Tibial artery (tissue), 4 donors: ENCODE results near the gene XKRX.

Experiments
- DNase-seq, 2 donors: peaks; one replicate each; pipeline ENCODE4 v3.0.0-alpha.2; 2019
- H3K27ac ChIP-seq, 2 donors: fragments of 200-600 bp; sonication (generic) in 1 of 2; 1 replicate in 1 of 2; 2 replicates in 1 of 2; pipeline ENCODE4 v1.5.1; 2018 to 2019; ENCODE audit warnings: mild to moderate bottlenecking in 1 of 2
- H3K27me3 ChIP-seq, 2 donors: fragments of 200-600 bp; sonication (generic) in 1 of 2; one replicate each; pipeline versions ENCODE4 v1.5.1 to v1.6.0; 2016 to 2019
- H3K36me3 ChIP-seq, 3 donors: fragments of 200-600 bp; sonication (generic) in 2 of 3; one replicate each; pipeline ENCODE4 v1.5.1; 2016 to 2019; ENCODE audit warnings: mild to moderate bottlenecking in 2 of 3
- H3K4me1 ChIP-seq, 4 donors: fragments of 200-600 bp; sonication (generic) in 2 of 4; 1 replicate in 3 of 4; 2 replicates in 1 of 4; pipeline ENCODE4 v1.5.1; 2016 to 2019
- H3K4me3 ChIP-seq, 2 donors: fragments of 200-600 bp; sonication (generic) in 1 of 2; 1 replicate in 1 of 2; 2 replicates in 1 of 2; pipeline ENCODE4 v1.5.1; 2018 to 2019; ENCODE audit warnings: mild to moderate bottlenecking in 2 of 2
- H3K9me3 ChIP-seq, 3 donors: fragments of 200-600 bp; sonication (generic) in 1 of 3; one replicate each; pipeline ENCODE4 v1.5.1; 2016 to 2019
- intact Hi-C: fragments of 100-400 bp; cut with DNase I; formaldehyde crosslinking; loops from one replicate; pipeline ENCODE4 v1.15.0; 2023; ENCODE audit warnings: low total_unique reads
- TF ChIP-seq, protein P1 (sequence below), 2 experiments: fragments of 200-600 bp in 1 of 2; fragments of 450-650 bp in 1 of 2; IDR thresholded peaks; one replicate each; pipeline ENCODE4 v1.5.1; 2017 to 2019; ENCODE audit warnings: antibody characterized with exemption in 2 of 2, mild to moderate bottlenecking in 1 of 2, moderate library complexity in 1 of 2

Gene XKRX

DNA sequence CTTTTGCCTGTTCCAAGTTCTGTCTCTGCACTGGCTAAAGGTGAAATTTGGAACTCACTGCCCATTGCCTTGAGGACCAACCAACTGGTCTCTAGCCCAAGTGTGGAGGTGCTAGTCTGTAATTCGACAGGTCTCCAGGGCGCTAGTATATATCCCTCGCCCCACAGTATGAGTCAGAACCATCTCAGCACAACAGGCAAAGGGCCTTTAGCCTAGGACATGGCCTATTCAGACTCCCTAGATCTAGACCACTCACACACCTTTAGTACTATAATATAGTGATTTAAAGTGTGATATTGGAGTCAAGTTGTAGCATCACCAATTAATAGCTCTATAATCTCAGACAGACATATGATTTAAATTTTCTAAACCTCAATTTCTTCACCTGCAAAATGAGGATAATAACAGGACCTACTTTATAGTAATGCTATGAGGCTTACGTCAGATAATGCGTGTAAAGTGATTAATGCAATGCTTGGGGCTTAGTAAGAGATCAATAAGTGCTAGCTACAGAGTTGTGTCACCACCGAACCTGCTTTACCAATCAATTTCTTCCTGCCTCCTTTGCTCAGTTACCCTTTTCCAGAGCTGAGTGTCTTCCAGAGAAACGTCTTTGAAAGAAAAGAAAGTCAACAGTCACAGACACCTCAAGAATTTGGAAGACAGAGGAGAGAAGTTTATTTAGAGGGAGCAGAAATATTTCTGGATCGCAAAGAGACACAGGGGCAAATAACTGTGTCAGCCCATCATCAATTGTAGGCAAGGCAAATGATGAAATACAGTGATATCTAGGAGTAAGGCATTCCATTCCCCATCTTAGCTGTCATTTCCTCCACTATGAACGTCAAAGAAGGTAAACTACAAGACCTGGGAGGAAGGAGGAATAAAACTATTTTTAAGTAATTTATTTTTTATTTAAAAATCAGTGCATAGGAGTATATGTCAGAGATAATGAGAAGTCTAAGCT lies 56.8 kb downstream of the XKRX start:
- intact Hi-C loops = no loop called here
- Histone ChIP-seq H3K36me3 (no peaks in the 10 kb centered on the region), H3K9me3 (no peaks in the 10 kb centered on the region), H3K4me3 (no peak overlapping the region), H3K27ac (no peak overlapping the region), H3K27me3 (no peaks in the 10 kb centered on the region), H3K4me1 (no peaks in the 10 kb centered on the region)
- no peak for DNase-seq
- TF ChIP-seq, protein P1, sequence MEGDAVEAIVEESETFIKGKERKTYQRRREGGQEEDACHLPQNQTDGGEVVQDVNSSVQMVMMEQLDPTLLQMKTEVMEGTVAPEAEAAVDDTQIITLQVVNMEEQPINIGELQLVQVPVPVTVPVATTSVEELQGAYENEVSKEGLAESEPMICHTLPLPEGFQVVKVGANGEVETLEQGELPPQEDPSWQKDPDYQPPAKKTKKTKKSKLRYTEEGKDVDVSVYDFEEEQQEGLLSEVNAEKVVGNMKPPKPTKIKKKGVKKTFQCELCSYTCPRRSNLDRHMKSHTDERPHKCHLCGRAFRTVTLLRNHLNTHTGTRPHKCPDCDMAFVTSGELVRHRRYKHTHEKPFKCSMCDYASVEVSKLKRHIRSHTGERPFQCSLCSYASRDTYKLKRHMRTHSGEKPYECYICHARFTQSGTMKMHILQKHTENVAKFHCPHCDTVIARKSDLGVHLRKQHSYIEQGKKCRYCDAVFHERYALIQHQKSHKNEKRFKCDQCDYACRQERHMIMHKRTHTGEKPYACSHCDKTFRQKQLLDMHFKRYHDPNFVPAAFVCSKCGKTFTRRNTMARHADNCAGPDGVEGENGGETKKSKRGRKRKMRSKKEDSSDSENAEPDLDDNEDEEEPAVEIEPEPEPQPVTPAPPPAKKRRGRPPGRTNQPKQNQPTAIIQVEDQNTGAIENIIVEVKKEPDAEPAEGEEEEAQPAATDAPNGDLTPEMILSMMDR (IDR thresholded peaks at IDR 0.05) = no peak

DNA sequence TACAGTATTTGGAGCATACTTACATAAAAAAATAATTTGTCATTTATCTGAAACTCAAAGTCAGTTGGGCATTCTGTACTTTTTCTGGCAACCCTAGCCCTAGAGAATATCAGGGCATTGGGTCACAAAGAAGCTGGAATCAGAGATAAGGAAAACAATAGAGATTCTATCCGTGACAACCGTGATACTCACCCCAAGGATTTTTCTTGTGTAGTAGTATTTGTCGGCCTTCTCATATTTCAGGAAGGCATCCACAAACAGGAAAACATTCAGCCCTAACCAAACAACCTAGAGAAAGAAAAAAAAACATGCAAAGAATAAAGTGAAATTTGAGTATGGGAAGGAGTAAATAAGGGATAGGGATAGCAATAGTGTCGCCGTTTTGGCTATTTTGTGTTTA lies 58.2 kb downstream of the XKRX start:
- no peaks in the 10 kb centered on the region for H3K9me3 ChIP-seq
- no peaks in the 10 kb centered on the region for H3K36me3 ChIP-seq
- no peak overlapping the region for H3K27ac ChIP-seq
- TF ChIP-seq, protein P1 (IDR thresholded peaks at IDR 0.05) = no peak
- no peaks in the 10 kb centered on the region for H3K27me3 ChIP-seq
- DNase-seq = no peak
- no peaks in the 10 kb centered on the region for H3K4me1 ChIP-seq
- no peak overlapping the region for H3K4me3 ChIP-seq
- intact Hi-C loops = no loop called here

DNA sequence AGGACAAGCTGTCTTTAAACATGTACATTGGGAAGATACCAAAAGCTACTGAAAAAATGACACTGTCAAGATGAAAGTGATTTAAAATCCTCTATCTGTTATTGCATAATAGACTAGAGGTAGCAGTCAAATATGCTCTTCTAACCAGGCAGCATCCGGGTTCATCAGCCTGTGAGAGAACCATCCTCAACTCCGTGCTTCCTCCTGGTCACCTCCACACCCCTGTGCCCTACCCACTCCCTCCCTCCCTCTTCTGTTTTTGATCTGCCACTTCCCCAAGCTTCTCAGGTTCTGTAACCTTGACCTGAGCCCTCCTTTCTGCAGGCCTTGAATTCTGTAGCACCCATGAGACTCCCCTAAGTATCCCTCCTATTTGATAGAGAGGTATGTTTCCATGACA lies 60.4 kb downstream of the XKRX start:
- Histone ChIP-seq H3K27ac (no peak overlapping the region), H3K4me3 (no peak overlapping the region), H3K4me1 (no peaks in the 10 kb centered on the region), H3K27me3 (no peaks in the 10 kb centered on the region), H3K9me3 (no peaks in the 10 kb centered on the region), H3K36me3 (no peaks in the 10 kb centered on the region)
- DNase-seq = no peak
- intact Hi-C loops = no loop called here
- TF ChIP-seq, protein P1 (IDR thresholded peaks at IDR 0.05) = no peak

DNA sequence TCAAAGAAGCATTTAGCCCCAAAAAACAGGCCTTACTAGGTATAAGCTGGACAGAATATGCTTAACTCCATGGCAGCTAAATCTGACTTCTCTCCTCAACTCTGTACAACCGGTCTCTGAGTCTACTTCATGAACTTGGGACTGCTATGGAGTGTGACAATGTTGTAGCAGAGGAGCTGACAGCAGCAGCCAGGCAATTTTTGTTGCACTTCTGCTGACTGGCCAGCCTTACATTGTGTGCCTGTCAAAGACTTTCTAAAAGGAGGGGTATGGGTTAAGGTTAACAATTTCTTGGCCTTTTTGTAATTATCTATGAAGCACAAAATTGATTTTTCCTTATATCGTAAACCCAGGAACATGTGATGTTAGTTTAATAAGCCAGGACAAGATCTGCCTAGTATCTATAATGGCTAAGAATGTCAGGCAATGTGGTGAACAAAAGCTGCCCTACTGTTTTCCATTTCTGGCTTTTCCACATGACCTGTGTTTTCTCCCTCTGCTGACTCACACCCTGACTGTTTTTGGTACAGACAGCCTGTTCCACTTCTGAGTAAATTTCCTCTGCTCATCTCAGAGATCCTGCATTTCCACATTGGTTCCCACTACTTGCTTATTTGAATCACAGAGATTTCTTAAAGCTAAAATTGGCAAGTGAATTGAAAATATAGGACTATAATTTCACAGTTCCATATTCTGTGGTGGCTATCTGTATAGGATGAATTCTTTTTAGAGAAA lies 63.9 kb downstream of the XKRX start:
- no peaks in the 10 kb centered on the region for H3K4me1 ChIP-seq
- H3K36me3 ChIP-seq = no peaks in the 10 kb centered on the region
- H3K4me3 ChIP-seq = no peak overlapping the region
- intact Hi-C loops = no loop called here
- TF ChIP-seq, protein P1 (IDR thresholded peaks at IDR 0.05) = no peak
- no peaks in the 10 kb centered on the region for H3K9me3 ChIP-seq
- no peak overlapping the region for H3K27ac ChIP-seq
- H3K27me3 ChIP-seq = no peaks in the 10 kb centered on the region
- no peak for DNase-seq
